Ramos (cell line): Measurements from ENCODE around the gene DCN.

Source experiments
- in situ Hi-C: fragments of 300-500 bp; cut with MboI; formaldehyde crosslinking; loops from one replicate; pipeline ENCODE4 v1.14.3; 2022; ENCODE audit warnings: low sequenced_read_pairs; ENCODE audit not compliant: unreplicated experiment

DCN gene

GRCh38 chr12:91189516-91189915 is 6.9 kb upstream of the DCN start:
- in situ Hi-C loops, result no loop called here

DNA sequence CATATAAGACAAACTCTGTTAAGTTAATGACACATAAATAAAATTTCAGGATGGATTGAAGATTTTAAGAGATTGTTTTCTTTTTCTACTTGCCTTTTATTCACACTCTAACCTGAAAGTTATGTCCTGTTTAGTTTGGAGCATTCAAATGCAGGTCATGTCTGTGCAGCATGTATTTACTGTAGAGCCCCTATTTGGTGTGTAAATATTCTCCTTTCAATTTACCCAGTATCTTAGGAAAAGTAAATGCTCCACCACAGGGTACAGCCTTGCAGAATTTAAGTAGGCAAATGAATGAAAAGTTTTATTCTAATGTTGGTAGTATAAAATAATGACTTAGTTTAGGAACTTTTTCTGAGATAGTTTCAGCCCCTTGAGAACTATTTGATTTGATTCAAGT is 6.2 kb upstream of the DCN start:
- in situ Hi-C loops, result no loop called here

DNA sequence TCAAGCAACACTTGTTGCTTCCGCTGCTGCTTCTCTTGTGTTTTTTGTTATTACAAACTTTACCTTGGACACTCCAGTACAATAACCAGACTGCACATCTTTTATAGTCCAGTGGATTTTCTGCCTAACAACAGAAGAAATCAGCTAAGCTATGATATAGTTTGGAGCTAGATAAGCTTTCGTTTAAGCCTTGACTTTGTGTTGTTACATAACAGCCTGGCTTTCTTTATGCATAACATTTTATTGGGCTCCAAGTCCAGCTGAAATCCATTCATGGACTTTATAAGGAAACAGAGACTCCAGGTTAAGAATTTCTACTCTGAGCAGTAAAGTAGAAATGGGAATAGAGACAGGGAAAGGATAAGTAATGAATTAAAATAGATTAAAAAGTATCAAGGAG is 3.5 kb upstream of the DCN start:
- in situ Hi-C loops, result no loop called here

GRCh38 chr12:91185421-91185820 is 2.8 kb upstream of the DCN start:
- in situ Hi-C loops, result no loop called here

GRCh38 chr12:91183551-91183950 is 934 bp upstream of the DCN start:
- in situ Hi-C loops, result no loop called here

GRCh38 chr12:91180582-91181395 is 1.8 kb downstream of the DCN start:
- in situ Hi-C loops, result no loop called here

- in situ Hi-C loops, result no loop called here
Observed at GRCh38 chr12:91179966-91180561, 2.6 kb downstream of the DCN start.

- in situ Hi-C loops, result no loop called here
Observed at GRCh38 chr12:91179315-91179714, 3.3 kb downstream of the DCN start.

DNA sequence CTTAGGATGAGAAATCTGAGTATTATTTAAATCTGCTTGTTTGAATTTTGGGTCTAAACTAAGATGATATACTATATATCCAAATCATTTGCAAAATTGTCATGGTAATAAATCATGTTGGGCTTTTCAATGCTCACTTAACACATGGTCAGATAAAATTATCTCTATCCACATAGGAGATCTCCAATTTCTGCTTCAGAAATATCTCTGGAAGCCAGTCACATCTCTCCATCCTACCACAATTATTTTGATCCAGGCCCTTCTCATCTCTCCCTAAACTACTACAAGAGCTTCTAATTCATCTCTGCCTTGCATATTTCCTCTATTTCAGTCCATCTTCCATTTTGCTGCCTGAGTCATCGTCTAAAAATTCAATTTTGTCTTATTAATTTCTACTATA is 3.8 kb downstream of the DCN start:
- in situ Hi-C loops, result no loop called here

- in situ Hi-C loops, result no loop called here
Observed at GRCh38 chr12:91178139-91178561, 4.5 kb downstream of the DCN start.

DNA sequence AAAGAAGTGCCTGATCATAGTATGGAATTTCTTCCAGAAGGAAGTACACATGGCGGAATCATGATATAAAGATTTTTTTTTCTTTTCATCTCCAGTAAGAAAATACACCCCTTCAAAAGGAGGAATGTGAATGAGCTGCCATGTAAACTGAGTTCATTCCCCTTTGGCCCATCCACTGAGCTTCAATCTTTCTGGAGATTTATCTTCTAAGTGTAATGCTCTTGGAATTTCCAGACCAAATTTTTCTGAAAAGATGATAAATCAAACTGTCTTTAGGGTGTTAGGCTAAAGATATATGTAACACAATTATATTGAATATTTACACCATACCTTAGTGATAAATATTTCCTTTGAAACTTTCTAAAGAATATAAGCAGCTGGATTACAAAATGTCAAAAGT is 5.2 kb downstream of the DCN start:
- in situ Hi-C loops, result no loop called here

- in situ Hi-C loops, result no loop called here
Observed at GRCh38 chr12:91176915-91177314, 5.7 kb downstream of the DCN start.

DNA sequence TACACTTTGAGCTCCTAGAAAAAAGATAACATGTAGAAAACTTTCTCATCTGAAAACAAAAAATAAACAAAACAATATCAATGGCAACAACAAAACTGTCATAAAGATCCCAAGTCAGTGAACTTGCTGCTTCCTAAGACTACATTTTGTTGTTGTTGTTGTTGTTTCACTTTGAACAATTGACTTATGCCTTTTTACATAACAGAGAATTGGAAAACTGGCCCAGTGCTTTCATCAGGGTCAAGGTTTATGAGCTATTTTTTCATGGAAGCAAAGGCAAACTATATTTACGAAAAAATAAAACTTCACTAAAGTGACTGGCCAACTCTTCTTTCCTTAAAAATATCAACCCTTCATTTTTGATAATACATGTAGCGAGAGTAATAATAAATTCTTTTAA is 6.3 kb downstream of the DCN start:
- in situ Hi-C loops, result no loop called here

DNA sequence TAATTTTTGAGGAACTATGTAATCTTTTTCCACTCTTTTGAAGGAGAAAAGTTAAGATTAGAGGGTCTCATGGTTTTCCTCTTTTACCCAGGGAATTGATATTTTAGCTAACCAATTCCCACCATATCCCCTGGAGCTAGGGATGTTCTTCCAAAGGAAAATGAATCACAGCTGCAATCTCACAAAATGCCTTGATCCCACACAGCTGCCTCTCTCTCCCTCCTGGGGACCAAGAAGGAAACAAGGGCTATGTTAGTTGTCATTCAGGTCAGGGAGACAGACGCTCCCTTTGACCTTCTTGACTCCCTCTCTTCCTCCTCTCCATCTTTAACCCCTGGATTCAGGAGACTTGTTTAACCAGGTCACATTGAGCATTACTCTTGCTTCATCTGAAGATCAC is 9.5 kb downstream of the DCN start:
- in situ Hi-C loops, result no loop called here

DNA sequence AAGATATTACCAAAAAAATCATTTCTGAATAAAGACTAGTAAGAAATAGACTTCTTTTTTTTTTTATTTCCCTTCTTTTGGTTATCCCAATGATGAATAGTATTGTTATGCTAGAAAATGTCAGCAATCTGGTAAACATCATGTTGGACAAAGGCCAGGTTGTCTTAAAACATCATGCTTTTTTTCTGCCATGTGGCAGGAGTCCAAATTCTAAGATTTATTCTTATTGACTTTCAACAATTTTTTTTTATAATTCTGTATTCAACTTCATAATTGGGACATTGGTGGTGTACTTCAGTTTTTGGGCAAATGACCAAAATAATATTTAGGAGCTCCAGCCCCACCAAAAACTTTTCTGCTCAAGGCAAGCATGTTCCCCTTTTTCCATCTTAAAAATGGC is 10.5 kb downstream of the DCN start:
- in situ Hi-C loops, result no loop called here

- in situ Hi-C loops, result no loop called here
Observed at GRCh38 chr12:91171476-91171875, 11.1 kb downstream of the DCN start.

GRCh38 chr12:91163116-91163515 is 19.5 kb downstream of the DCN start:
- in situ Hi-C loops, result no loop called here

GRCh38 chr12:91161009-91161408 is 21.6 kb downstream of the DCN start:
- in situ Hi-C loops, result no loop called here

DNA sequence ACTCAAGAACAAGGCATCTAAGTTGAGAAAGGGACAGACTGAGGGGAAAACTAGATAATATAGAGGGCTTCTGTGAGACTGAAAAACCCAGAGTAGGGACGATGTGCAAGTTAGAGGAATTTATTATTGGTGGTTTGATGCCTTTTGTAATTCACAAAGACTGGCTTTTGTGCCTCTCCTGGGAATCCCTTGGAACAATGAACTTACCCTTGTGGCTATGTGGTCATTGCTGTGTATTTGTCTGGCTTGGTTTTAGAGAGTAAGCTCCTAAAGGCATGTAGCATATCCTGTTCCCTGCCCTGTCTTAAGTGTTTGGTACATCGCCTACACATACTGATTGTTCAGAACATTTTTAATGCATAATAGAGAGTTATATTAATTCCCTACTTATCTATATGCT is 26.6 kb downstream of the DCN start:
- in situ Hi-C loops, result no loop called here

- in situ Hi-C loops, result no loop called here
Observed at GRCh38 chr12:91154131-91154530, 28.5 kb downstream of the DCN start.

- in situ Hi-C loops, result no loop called here
Observed at GRCh38 chr12:91144053-91144452, 38.6 kb downstream of the DCN start.

DNA sequence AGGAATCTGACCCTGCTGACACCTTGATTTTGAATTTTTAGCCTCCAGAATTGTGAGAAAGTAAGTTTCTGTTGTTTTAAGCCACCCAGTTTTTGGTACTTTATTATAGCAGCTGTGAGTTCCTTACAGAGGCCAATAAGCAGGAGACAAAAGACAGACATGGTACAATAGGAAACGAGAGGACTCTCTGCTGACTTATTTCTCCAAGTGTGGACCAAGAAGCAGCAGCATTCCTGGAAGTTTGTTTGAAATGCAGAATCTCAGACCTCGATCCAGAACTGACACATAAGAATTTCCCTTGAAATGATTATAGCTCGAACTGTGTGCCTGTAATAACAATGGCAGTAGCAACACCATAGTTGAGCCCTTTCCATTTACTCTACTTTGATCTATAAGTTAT is 39.4 kb downstream of the DCN start:
- in situ Hi-C loops, result no loop called here
